Measurements from ENCODE around the gene CDH12.

Gene CDH12

GRCh38 chr5:22631683-22632082 is 221.5 kb downstream of the CDH12 start:
- TF ChIP-seq CEBPB (IDR thresholded peaks at IDR 0.05): no peak
- TF ChIP-seq USF1 (IDR thresholded peaks at IDR 0.05): no peak
- no peak for TF ChIP-seq NFIC (IDR thresholded peaks at IDR 0.05)
- no peak for TF ChIP-seq ZBTB7A (IDR thresholded peaks at IDR 0.05; ENCODE audit: low read depth)
- TF ChIP-seq EGR1 (IDR thresholded peaks at IDR 0.05): no peak
- TF ChIP-seq YY1 (IDR thresholded peaks at IDR 0.05; ENCODE audit: low read depth): no peak
- no peak for TF ChIP-seq RAD21 (IDR thresholded peaks at IDR 0.05; ENCODE audit: low read depth)
- no peak for TF ChIP-seq TCF12 (IDR thresholded peaks at IDR 0.05; ENCODE audit: low read depth)
- TF ChIP-seq TAF1 (IDR thresholded peaks at IDR 0.05; ENCODE audit: low read depth): no peak
- TF ChIP-seq MAX (IDR thresholded peaks at IDR 0.05): no peak
- no peak for TF ChIP-seq REST (IDR thresholded peaks at IDR 0.05; ENCODE audit: low read depth)
- no peak for TF ChIP-seq CREB1 (IDR thresholded peaks at IDR 0.05; ENCODE audit: low read depth)

DNA sequence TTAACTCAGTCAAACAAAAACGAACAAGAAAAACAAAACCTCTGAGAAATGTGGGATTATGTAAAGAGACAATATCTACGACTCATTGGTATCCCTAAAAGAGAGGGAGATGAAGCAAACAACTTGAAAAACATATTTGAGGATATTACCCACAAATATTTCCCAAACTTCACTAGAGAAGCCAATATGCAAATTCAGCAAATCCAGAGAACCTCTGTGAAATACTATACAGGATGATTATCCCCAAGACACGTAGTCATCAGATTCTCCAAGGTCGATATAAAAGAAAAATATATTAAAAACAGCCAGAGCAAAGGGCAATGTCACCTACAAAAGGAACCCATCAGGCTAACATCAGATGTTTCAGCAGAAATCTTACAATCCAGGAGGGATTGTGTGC is 226.1 kb downstream of the CDH12 start:
- no peak for TF ChIP-seq CEBPB (IDR thresholded peaks at IDR 0.05)
- TF ChIP-seq TCF12 (IDR thresholded peaks at IDR 0.05; ENCODE audit: low read depth): no peak
- TF ChIP-seq ZBTB7A (IDR thresholded peaks at IDR 0.05; ENCODE audit: low read depth): no peak
- TF ChIP-seq MAX (IDR thresholded peaks at IDR 0.05): no peak

DNA sequence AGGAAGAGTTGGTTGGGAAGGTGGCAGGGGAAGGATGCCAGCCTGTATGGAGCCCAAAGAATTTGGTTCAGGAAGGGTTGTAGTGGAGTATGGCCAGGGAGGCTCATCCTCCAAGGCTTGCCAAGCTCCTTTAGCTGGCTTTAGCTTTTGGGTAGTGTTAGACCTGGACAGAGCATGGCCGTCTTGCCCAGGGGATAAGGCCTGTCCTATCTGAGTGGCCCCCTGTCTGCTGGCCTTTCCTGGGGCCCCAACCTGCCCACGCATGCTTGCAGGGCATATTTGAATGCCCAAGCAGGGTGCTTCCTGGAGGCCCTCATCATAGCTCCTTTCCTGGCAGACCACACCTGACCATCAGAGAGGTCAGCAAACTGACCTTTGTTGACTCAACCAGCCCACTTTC is 227.7 kb downstream of the CDH12 start:
- TF ChIP-seq CREB1 (IDR thresholded peaks at IDR 0.05; ENCODE audit: low read depth) (no peak), ZBTB7A (IDR thresholded peaks at IDR 0.05; ENCODE audit: low read depth) (no peak), MAX (IDR thresholded peaks at IDR 0.05) (no peak), TEAD4 (IDR thresholded peaks at IDR 0.05) (no peak), CEBPB (IDR thresholded peaks at IDR 0.05) (no peak), REST (IDR thresholded peaks at IDR 0.05; ENCODE audit: low read depth) (no peak), FOXM1 (IDR thresholded peaks at IDR 0.05; ENCODE audit: borderline replicate concordance, low read depth) (no peak), TCF12 (IDR thresholded peaks at IDR 0.05; ENCODE audit: low read depth) (no peak), RAD21 (IDR thresholded peaks at IDR 0.05; ENCODE audit: low read depth) (no peak), EP300 (IDR thresholded peaks at IDR 0.05; ENCODE audit: borderline replicate concordance) (no peak), USF1 (IDR thresholded peaks at IDR 0.05) (no peak), YY1 (IDR thresholded peaks at IDR 0.05; ENCODE audit: low read depth) (no peak), NFIC (IDR thresholded peaks at IDR 0.05) (no peak), EGR1 (IDR thresholded peaks at IDR 0.05) (no peak), TAF1 (IDR thresholded peaks at IDR 0.05; ENCODE audit: low read depth) (no peak)

DNA sequence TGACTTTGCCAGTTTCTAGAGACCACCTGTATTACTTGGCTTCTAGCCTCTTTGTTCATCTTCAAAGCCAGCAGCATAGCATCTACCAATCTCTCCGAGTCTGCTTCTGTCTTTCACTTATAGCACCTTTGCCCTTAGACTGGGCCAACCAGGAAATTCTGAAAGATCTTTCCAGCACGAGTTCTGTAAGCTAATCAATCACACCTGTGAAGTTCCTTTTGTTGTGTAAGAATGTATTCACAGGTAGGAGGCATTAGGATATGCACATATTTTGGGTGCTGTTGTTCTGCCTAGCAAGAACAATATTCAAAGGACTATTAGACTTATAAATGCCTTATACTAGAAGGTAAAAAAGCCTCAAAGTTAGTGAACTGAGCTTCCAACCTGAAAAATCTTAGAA is 232.1 kb downstream of the CDH12 start:
- TF ChIP-seq FOXM1 (IDR thresholded peaks at IDR 0.05; ENCODE audit: borderline replicate concordance, low read depth): no peak
- no peak for TF ChIP-seq ZBTB7A (IDR thresholded peaks at IDR 0.05; ENCODE audit: low read depth)
- no peak for TF ChIP-seq TAF1 (IDR thresholded peaks at IDR 0.05; ENCODE audit: low read depth)
- TF ChIP-seq RAD21 (IDR thresholded peaks at IDR 0.05; ENCODE audit: low read depth): no peak
- TF ChIP-seq REST (IDR thresholded peaks at IDR 0.05; ENCODE audit: low read depth): no peak

GRCh38 chr5:22615964-22616363 is 237.2 kb downstream of the CDH12 start:
- TF ChIP-seq TEAD4 (IDR thresholded peaks at IDR 0.05) (no peak), ZBTB7A (IDR thresholded peaks at IDR 0.05; ENCODE audit: low read depth) (no peak), CREB1 (IDR thresholded peaks at IDR 0.05; ENCODE audit: low read depth) (no peak), MAX (IDR thresholded peaks at IDR 0.05) (no peak), FOXM1 (IDR thresholded peaks at IDR 0.05; ENCODE audit: borderline replicate concordance, low read depth) (no peak), EP300 (IDR thresholded peaks at IDR 0.05; ENCODE audit: borderline replicate concordance) (no peak), YY1 (IDR thresholded peaks at IDR 0.05; ENCODE audit: low read depth) (no peak), RAD21 (IDR thresholded peaks at IDR 0.05; ENCODE audit: low read depth) (no peak), TCF12 (IDR thresholded peaks at IDR 0.05; ENCODE audit: low read depth) (no peak), REST (IDR thresholded peaks at IDR 0.05; ENCODE audit: low read depth) (no peak), CEBPB (IDR thresholded peaks at IDR 0.05) (no peak), USF1 (IDR thresholded peaks at IDR 0.05) (no peak)
